Activated CD8-positive, alpha-beta T cell treated with anti-CD3 and anti-CD28 coated beads for 36 hours (primary cell): Measurements from ENCODE around the gene ACKR3. TPM values are rescaled to one million over a fixed set of nuclear protein-coding genes. Genes with fewer than 3 reads are reported as not detected.

Experiments
- ATAC-seq: fragments of 200-7000 bp; cut with Tn5 transposase; one replicate; pipeline ENCODE4 v1.10.0; 2021; ENCODE audit warnings: mild to moderate bottlenecking, moderate library complexity
- CTCF ChIA-PET: fragments of 350-600 bp; sonication (Branson Sonifier 250); formaldehyde crosslinking; loops from one replicate; lab custom pipeline; 2021; ENCODE audit warnings: antibody characterized with exemption; lab: Charles Lee
- POLR2A ChIA-PET: fragments of 350-600 bp; sonication (Branson Sonifier 250); formaldehyde crosslinking; loops from one replicate; lab custom pipeline; 2021; ENCODE audit warnings: antibody characterized with exemption; lab: Charles Lee
- DNase-seq: peaks from one replicate; pipeline ENCODE4 v3.0.0-alpha.2; 2020
- H3K27ac Mint-ChIP-seq: one replicate; pipeline ENCODE4 v1.8.0; 2021; ENCODE audit warnings: mild to moderate bottlenecking, mixed read lengths
- H3K27me3 Mint-ChIP-seq: one replicate; pipeline ENCODE4 v1.8.0; 2021; ENCODE audit warnings: mixed read lengths
- H3K36me3 Mint-ChIP-seq: one replicate; pipeline ENCODE4 v1.8.0; 2021; ENCODE audit warnings: low read depth, mixed read lengths
- H3K4me1 Mint-ChIP-seq: one replicate; pipeline ENCODE4 v1.8.0; 2021; ENCODE audit warnings: low read depth, mixed read lengths
- H3K4me3 Mint-ChIP-seq: one replicate; pipeline ENCODE4 v1.8.0; 2021; ENCODE audit warnings: mild to moderate bottlenecking, moderate library complexity, mixed read lengths
- H3K9me3 Mint-ChIP-seq: one replicate; pipeline ENCODE4 v1.8.0; 2021; ENCODE audit warnings: mixed read lengths
- intact Hi-C: fragments of 100-400 bp; cut with micrococcal nuclease; formaldehyde crosslinking; loops from one replicate; pipeline ENCODE4 v1.10.0; 2022
- total RNA-seq, 2 experiments: library from RNA; stranded (reverse); gene quantifications; one replicate each; pipeline ENCODE4 v1.2.3, GENCODE V29; 2021
- TF ChIP-seq, protein P1 (sequence below): fragments of 200-600 bp; IDR thresholded peaks from one replicate; pipeline ENCODE4 v1.8.0; 2022; ENCODE audit warnings: antibody characterized with exemption, mild to moderate bottlenecking

The ACKR3 gene
- total RNA-seq, 2 experiments from 2014 or later: 2.4 to 3.4 TPM

DNA sequence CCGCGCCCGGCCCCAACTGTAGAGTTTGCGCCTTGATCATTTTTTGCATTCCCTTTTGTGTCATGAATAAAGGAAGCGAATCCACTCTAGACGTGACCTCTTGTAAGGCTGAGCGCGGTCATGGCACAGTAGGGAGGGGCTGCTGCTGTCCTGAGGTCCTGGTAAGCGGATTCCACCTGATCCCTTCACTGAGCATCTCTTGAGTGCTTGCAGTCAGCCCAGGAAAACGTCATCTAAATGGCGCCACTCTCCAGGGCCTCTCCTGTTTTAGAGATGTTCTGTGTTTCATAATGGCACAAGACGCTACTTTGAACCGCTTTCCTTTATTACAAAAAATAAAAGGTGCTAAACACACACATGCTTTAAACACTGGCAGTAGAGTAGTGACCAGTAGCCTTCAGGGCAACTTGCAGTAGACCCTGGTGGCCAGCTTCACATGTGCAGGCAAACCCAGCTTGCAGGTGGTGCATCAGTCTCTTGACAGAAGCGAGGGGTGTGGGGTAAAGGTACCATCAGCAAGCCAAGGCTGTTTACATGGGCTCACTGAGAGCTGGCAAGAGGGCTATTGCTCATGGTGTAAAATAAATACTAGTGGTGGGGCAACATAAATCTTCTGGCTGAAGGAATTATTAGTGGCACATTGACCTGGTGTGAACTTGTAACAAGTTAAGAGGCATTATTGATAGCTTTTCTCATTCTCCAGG is 43.0 kb upstream of the ACKR3 start:
- ATAC-seq: no peak
- H3K9me3 Mint-ChIP-seq: no peaks in the 10 kb centered on the region
- CTCF ChIA-PET: interaction anchor here (1.3 to 2.0 kb wide), 4 partner anchors 10 to 43 kb away, joined by 4 to 17 read pairs (median 11); partner anchors contain the start of gene ACKR3
- no peak for DNase-seq
- intact Hi-C loops: no loop called here
- TF ChIP-seq, protein P1, sequence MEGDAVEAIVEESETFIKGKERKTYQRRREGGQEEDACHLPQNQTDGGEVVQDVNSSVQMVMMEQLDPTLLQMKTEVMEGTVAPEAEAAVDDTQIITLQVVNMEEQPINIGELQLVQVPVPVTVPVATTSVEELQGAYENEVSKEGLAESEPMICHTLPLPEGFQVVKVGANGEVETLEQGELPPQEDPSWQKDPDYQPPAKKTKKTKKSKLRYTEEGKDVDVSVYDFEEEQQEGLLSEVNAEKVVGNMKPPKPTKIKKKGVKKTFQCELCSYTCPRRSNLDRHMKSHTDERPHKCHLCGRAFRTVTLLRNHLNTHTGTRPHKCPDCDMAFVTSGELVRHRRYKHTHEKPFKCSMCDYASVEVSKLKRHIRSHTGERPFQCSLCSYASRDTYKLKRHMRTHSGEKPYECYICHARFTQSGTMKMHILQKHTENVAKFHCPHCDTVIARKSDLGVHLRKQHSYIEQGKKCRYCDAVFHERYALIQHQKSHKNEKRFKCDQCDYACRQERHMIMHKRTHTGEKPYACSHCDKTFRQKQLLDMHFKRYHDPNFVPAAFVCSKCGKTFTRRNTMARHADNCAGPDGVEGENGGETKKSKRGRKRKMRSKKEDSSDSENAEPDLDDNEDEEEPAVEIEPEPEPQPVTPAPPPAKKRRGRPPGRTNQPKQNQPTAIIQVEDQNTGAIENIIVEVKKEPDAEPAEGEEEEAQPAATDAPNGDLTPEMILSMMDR: no peak
- H3K27ac Mint-ChIP-seq: no peak overlapping the region
- no peak overlapping the region for H3K4me3 Mint-ChIP-seq
- H3K36me3 Mint-ChIP-seq: no peaks in the 10 kb centered on the region
- no peaks in the 10 kb centered on the region for H3K4me1 Mint-ChIP-seq
- H3K27me3 Mint-ChIP-seq: peaks cover 2% of the 10 kb centered on the region
- POLR2A ChIA-PET: interaction anchor here (0.9 kb wide), 1 partner anchor 42 kb away, joined by 3 read pairs; no protein-coding TSS in a partner anchor

DNA sequence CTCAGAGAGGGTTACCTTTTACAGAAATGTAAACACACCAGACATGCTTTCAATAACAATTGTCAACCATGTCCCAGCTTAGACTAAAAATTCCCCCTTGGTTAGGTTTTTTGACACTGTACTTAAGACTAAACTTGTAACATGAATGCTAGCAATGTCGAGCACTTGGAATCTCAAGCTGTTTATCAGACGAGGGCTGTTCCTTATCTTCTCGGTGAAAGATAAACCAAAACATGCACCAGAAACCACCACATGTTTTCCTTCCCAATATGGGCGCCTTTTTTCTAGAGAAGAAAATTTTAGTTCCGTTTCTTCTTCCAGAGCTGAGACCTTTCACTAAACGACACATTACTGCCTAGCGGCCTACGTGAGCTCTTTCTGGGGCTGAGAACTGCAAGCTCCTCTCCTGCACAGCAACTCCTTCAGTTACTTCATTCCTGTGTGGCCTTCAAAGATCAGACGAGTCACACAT is 42.4 kb upstream of the ACKR3 start:
- Mint-ChIP-seq H3K27me3 (peaks cover 2% of the 10 kb centered on the region), H3K4me1 (no peaks in the 10 kb centered on the region), H3K36me3 (no peaks in the 10 kb centered on the region), H3K9me3 (no peaks in the 10 kb centered on the region), H3K27ac (no peak overlapping the region), H3K4me3 (no peak overlapping the region)
- ChIA-PET POLR2A (interaction anchor here (0.8 to 1.0 kb wide), 4 partner anchors 9 to 41 kb away, joined by 3 to 4 read pairs (median 3); no protein-coding TSS in a partner anchor), CTCF (interaction anchor here (0.6 to 2.0 kb wide), 6 partner anchors 8 to 42 kb away, joined by 3 to 17 read pairs (median 6); partner anchors contain the start of gene ACKR3)
- no peak for ATAC-seq
- TF ChIP-seq, protein P1: no peak
- no peak for DNase-seq
- intact Hi-C loops: no loop called here

DNA sequence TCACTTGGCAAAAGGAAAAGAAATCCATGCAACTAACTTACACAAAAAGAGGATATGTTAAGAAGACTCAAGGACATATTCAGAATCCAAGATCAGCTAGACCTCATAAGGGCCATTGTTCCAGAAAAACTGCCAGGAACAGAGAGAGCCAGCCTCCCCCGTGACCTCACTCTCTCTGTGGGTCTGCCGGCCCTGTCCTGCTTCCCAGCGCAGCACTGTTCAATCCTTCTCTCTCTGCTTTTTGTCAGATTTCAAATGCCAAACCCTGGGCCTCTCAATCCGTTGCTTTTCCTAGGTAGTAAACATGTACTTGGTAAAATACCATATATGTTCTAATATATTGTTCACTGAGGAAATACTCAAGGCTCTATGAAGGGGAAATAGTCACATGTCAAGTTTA is 40.0 kb upstream of the ACKR3 start:
- intact Hi-C loops: no loop called here
- Mint-ChIP-seq H3K27me3 (peaks cover 2% of the 10 kb centered on the region), H3K36me3 (no peaks in the 10 kb centered on the region), H3K4me1 (no peaks in the 10 kb centered on the region), H3K4me3 (no peak overlapping the region), H3K27ac (no peak overlapping the region), H3K9me3 (no peaks in the 10 kb centered on the region)
- POLR2A ChIA-PET: no interaction called here
- ATAC-seq (no peak), DNase-seq (no peak)
- TF ChIP-seq, protein P1: no peak
- CTCF ChIA-PET: interaction anchor here (1.9 to 4.0 kb wide), 2 partner anchors 16 to 40 kb away, joined by 11 to 26 read pairs; partner anchors contain the start of gene ACKR3

DNA sequence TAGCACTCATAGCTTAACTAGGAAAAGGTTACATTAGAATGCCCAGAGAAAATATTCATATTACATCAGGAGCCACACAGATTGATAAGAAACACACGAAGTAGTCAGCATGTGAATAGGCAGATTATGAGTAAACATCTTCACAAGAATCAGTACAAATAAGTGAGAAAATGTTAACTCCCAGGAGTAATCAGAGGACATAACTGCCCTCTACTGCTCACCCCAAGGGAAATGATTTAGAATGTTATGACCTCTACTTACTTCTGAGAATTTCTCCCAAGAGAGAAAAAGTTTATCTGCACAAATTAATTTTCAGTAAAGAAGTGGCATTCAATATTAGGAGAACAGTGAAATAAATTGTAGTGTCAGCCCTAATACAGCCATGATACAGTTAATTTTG is 39.1 kb upstream of the ACKR3 start:
- H3K36me3 Mint-ChIP-seq: no peaks in the 10 kb centered on the region
- DNase-seq: no peak
- POLR2A ChIA-PET: no interaction called here
- no peak overlapping the region for H3K27ac Mint-ChIP-seq
- H3K4me3 Mint-ChIP-seq: no peak overlapping the region
- TF ChIP-seq, protein P1: no peak
- CTCF ChIA-PET: interaction anchor here (0.8 to 4.0 kb wide), 3 partner anchors 12 to 39 kb away, joined by 3 to 26 read pairs (median 11); partner anchors contain the start of gene ACKR3
- H3K9me3 Mint-ChIP-seq: no peaks in the 10 kb centered on the region
- no peak for ATAC-seq
- intact Hi-C loops: no loop called here
- H3K4me1 Mint-ChIP-seq: peaks cover under 1% of the 10 kb centered on the region
- H3K27me3 Mint-ChIP-seq: peaks cover 2% of the 10 kb centered on the region

DNA sequence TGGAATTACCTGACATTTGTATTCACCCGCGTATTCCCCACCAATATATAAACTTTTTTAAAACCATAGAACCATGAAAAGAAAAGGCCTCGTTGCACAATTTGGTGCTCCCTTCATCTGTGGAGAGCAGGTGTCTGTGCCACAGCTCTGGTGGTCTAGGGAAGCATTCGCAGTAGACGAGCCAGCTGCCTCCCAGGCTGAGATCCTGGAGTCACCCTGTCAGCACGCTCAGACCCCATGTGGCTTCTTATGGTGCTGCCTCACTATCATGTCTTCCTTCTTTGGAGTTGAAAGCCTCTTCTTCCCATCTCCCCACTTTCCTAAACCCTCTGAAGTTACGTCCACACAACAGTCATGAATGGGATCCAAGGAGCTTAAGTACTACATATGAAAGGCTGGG is 38.4 kb upstream of the ACKR3 start:
- Mint-ChIP-seq H3K4me1 (peaks cover 7% of the 10 kb centered on the region), H3K9me3 (no peaks in the 10 kb centered on the region), H3K4me3 (no peak overlapping the region), H3K36me3 (no peaks in the 10 kb centered on the region), H3K27ac (no peak overlapping the region), H3K27me3 (peaks cover 2% of the 10 kb centered on the region)
- DNase-seq (no peak), ATAC-seq (no peak)
- POLR2A ChIA-PET: interaction anchor here (0.6 to 0.8 kb wide), 2 partner anchors 29 to 40 kb away, joined by 3 to 4 read pairs; no protein-coding TSS in a partner anchor
- TF ChIP-seq, protein P1: no peak
- CTCF ChIA-PET: interaction anchor here (0.8 to 4.0 kb wide), 3 partner anchors 11 to 38 kb away, joined by 3 to 26 read pairs (median 9); partner anchors contain the start of gene ACKR3
- intact Hi-C loops: no loop called here
